ENCODE results near the gene KAT7. TPM values are rescaled to one million over a fixed set of nuclear protein-coding genes. Genes with fewer than 3 reads are reported as not detected.

Gene KAT7
- total and polyA plus RNA-seq, 2 of the 8 experiments (the other 6 are each of a cell fraction or from before 2014, with no cell fraction given) = 90.9 to 139 TPM

- Histone ChIP-seq H3K18ac (ENCODE audit: extremely low read depth, low read length) (no peak overlapping the region), H3K4me3 (ENCODE audit: extremely low read depth in 1 of 4, insufficient read depth in 2 of 4, low read depth in 3 of 4, low read length in 4 of 4) (no peak overlapping the region), H2BK20ac (ENCODE audit: low read length) (no peak overlapping the region), H3K79me2 (ENCODE audit: control insufficient read depth in 1 of 2, insufficient read depth in 2 of 2, low read length in 2 of 2) (no peaks in the 10 kb centered on the region), H3K4me1 (replicated peaks in 1 of 4; ENCODE audit: control insufficient read depth in 3 of 4, insufficient read depth in 4 of 4, low read length in 3 of 4) (0 out of 7 replicates have a peak, but pooled peaks cover 0 to 2% (median 0%) of the 10 kb centered on the region in 4 experiments), H3K36me3 (ENCODE audit: control insufficient read depth in 2 of 4, insufficient read depth in 4 of 4, low read length in 3 of 4) (no peaks in the 10 kb centered on the region; a peak in 1 of 8 replicates), H2BK120ac (replicated peaks; ENCODE audit: low read depth, low read length) (no peak overlapping the region), H3K14ac (ENCODE audit: insufficient read length) (no peak overlapping the region), H2BK15ac (ENCODE audit: low read length) (no peak overlapping the region), H4K20me1 (replicated peaks in 1 of 2; ENCODE audit: control insufficient read depth in 1 of 2, insufficient read depth in 2 of 2, low read length in 2 of 2) (peaks cover 4 to 10% of the 10 kb centered on the region in 2 experiments), H3K4ac (replicated peaks; ENCODE audit: insufficient read length, low read depth, low read length) (no peak overlapping the region), H3K9me3 (ENCODE audit: insufficient read depth in 2 of 2, low read depth in 1 of 2, low read length in 1 of 2) (no peaks in the 10 kb centered on the region), H4K8ac (ENCODE audit: extremely low read depth, insufficient read depth, low read length) (no peak overlapping the region), H3K23me2 (ENCODE audit: low read depth, low read length) (no peaks in the 10 kb centered on the region; the same call in 1 of the 2 replicates), H3K23ac (ENCODE audit: insufficient read length) (no peak overlapping the region), H3K79me1 (ENCODE audit: low read depth, low read length) (no peaks in the 10 kb centered on the region), H2AK5ac (ENCODE audit: low read depth, low read length) (no peak overlapping the region), H3K56ac (replicated peaks; ENCODE audit: insufficient read length, low read depth, low read length) (no peak overlapping the region), H2BK5ac (ENCODE audit: low read depth, low read length) (no peak overlapping the region), H3K27ac (ENCODE audit: low read depth, low read length) (no peak overlapping the region), H2BK12ac (ENCODE audit: low read depth, low read length) (no peak overlapping the region), H3K9ac (replicated peaks in 1 of 4; ENCODE audit: extremely low read depth in 1 of 4, low read depth in 3 of 4, low read length in 3 of 4) (no peak overlapping the region), H4K91ac (replicated peaks; ENCODE audit: insufficient read length, low read length) (no peak overlapping the region), H3K27me3 (replicated peaks in 1 of 4; ENCODE audit: control insufficient read depth in 3 of 4, extremely low read depth in 1 of 4, insufficient read depth in 3 of 4, low read length in 3 of 4) (no peaks in the 10 kb centered on the region), H2AFZ (ENCODE audit: low read length) (no peak overlapping the region), H3K4me2 (ENCODE audit: insufficient read depth in 1 of 2, low read depth in 2 of 2, low read length in 2 of 2) (no peak overlapping the region), H4K5ac (ENCODE audit: insufficient read length, low read depth, low read length) (no peak overlapping the region)
- no peak for FAIRE-seq
- TF ChIP-seq CBX8 (IDR thresholded peaks at IDR 0.05; ENCODE audit: borderline replicate concordance, low read depth, low read length) = no peak
- WGBS, 2 experiments (ENCODE audit: extremely low coverage in 1 of 2, insufficient coverage in 1 of 2, insufficient read length in 1 of 2, insufficient replicate concordance in 2 of 2, low coverage in 1 of 2, low lambda C conversion rate in 2 of 2, missing lambda C conversion rate in 1 of 2) = 92% methylated on average over 6 of the region's 6 CpGs; no CpG with 5 or more reads in 1 of the 2 experiments
- ChIA-PET CTCF (ENCODE audit: partially characterized antibody) (interaction anchor here (0.6 to 26.5 kb wide), 10 partner anchors 9 to 798 kb away, joined by 3 to 547 read pairs (median 3); partner anchors contain the start of genes DLX3 and SLC35B1), POLR2A (ENCODE audit: partially characterized antibody) (no interaction called here)
- no peak for DNase-seq (ENCODE audit: low read depth in 1 of 2, low spot score in 2 of 2)
These were observed 54.4 kb downstream of the KAT7 start for GRCh38 chr17:49842846-49843245.

Data from H1 (cell line).